Spleen (tissue), 7 donors: ENCODE measurements around the gene IRAK1BP1.

ENCODE experiments used
- POLR2A ChIP-seq, 3 donors: fragments of 450-650 bp; IDR thresholded peaks; one replicate each; pipeline ENCODE4 v1.5.1; 2017; ENCODE audit warnings: antibody characterized with exemption in 3 of 3, mild to moderate bottlenecking in 1 of 3
- TF ChIP-seq, protein P1 (sequence below), 11 experiments: fragments of 200-600 bp in 7 of 11; fragments of 450-650 bp in 4 of 11; sonication (generic) in 4 of 11; IDR thresholded peaks in 8 of 11; conservative IDR thresholded peaks in 3 of 11; 1 replicate in 7 of 11; 2 replicates in 4 of 11; pipeline versions ENCODE4 v1.4.0 to v1.8.0; 2016 to 2021; ENCODE audit warnings: antibody characterized with exemption in 11 of 11, inconsistent platforms in 4 of 11, mild to moderate bottlenecking in 1 of 11
- donor health status: DM: no; HTN: no; CAD: no; lungs with moderate emphysema.
- donor health status: DM: no; HTN: no; CAD: no.
- donor health status: DM: no; HTN: no; CAD: no.

DNA sequence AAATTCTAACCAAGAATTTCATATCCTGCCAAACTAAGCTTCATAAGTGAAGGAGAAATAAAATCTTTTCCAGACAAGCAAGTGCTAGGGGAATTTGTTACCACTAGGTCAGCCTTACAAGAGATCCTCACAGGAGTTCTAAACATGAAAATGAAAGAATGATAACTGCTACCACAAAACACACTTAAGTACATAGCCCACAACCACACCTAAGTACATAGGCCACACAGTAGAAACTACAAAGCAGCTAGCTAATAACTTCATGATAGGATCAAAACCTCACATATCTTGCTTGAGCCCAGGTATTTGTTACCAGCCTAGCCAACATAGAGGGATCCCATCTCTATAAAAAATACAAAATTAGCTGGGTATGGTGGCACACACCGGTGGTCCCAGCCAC, 50.4 kb downstream of the IRAK1BP1 start:
- TF ChIP-seq, protein P1, sequence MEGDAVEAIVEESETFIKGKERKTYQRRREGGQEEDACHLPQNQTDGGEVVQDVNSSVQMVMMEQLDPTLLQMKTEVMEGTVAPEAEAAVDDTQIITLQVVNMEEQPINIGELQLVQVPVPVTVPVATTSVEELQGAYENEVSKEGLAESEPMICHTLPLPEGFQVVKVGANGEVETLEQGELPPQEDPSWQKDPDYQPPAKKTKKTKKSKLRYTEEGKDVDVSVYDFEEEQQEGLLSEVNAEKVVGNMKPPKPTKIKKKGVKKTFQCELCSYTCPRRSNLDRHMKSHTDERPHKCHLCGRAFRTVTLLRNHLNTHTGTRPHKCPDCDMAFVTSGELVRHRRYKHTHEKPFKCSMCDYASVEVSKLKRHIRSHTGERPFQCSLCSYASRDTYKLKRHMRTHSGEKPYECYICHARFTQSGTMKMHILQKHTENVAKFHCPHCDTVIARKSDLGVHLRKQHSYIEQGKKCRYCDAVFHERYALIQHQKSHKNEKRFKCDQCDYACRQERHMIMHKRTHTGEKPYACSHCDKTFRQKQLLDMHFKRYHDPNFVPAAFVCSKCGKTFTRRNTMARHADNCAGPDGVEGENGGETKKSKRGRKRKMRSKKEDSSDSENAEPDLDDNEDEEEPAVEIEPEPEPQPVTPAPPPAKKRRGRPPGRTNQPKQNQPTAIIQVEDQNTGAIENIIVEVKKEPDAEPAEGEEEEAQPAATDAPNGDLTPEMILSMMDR (IDR thresholded peaks at IDR 0.05 in 8 of 11, conservative IDR thresholded peaks at IDR 0.05 in 3 of 11) = no peak
- no peak for TF ChIP-seq POLR2A (IDR thresholded peaks at IDR 0.05)
